ENCODE measurements around the gene GPR15LG.
"Not testable (repeated sequence)": the region's sequence is repeated elsewhere in the genome, so short reads cannot be mapped to it uniquely, and the experiment has no call there.

Gene GPR15LG

GRCh38 chr10:84177541-84178141 lies 4.0 kb downstream of the GPR15LG start:
- DNase-seq (ENCODE audit: low spot score) (no peak), ATAC-seq (ENCODE audit: low read depth) (peak; percentile 5; the same call in 1 of the 3 replicates)
- Histone ChIP-seq H3K36me3 (ENCODE audit: low read depth) (no peaks in the 10 kb centered on the region), H3K9me3 (ENCODE audit: severe bottlenecking) (no peaks in the 10 kb centered on the region), H3K27me3 (ENCODE audit: insufficient read depth, poor library complexity, severe bottlenecking) (no peaks in the 10 kb centered on the region), H3K4me1 (ENCODE audit: insufficient read depth, poor library complexity, severe bottlenecking) (peaks cover 17% of the 10 kb centered on the region), H3K27ac (ENCODE audit: poor library complexity, severe bottlenecking) (peak overlapping the region; percentile 67), H3K4me3 (ENCODE audit: severe bottlenecking) (no peak overlapping the region)
- no peak for TF ChIP-seq CTCF (IDR thresholded peaks at IDR 0.05; ENCODE audit: poor library complexity, severe bottlenecking)

- H3K4me3 ChIP-seq (ENCODE audit: severe bottlenecking), result no peak overlapping the region
- DNase-seq (ENCODE audit: low spot score) (no peak), ATAC-seq (ENCODE audit: low read depth) (no peak)
- H3K27ac ChIP-seq (ENCODE audit: poor library complexity, severe bottlenecking), result peak overlapping the region; percentile 67
- H3K9me3 ChIP-seq (ENCODE audit: severe bottlenecking), result no peaks in the 10 kb centered on the region
- no peak for TF ChIP-seq CTCF (IDR thresholded peaks at IDR 0.05; ENCODE audit: poor library complexity, severe bottlenecking)
- no peaks in the 10 kb centered on the region for H3K27me3 ChIP-seq (ENCODE audit: insufficient read depth, poor library complexity, severe bottlenecking)
- no peaks in the 10 kb centered on the region for H3K36me3 ChIP-seq (ENCODE audit: low read depth)
- peaks cover 17% of the 10 kb centered on the region for H3K4me1 ChIP-seq (ENCODE audit: insufficient read depth, poor library complexity, severe bottlenecking)
Observed at GRCh38 chr10:84178160-84178609, 4.6 kb downstream of the GPR15LG start.

DNA sequence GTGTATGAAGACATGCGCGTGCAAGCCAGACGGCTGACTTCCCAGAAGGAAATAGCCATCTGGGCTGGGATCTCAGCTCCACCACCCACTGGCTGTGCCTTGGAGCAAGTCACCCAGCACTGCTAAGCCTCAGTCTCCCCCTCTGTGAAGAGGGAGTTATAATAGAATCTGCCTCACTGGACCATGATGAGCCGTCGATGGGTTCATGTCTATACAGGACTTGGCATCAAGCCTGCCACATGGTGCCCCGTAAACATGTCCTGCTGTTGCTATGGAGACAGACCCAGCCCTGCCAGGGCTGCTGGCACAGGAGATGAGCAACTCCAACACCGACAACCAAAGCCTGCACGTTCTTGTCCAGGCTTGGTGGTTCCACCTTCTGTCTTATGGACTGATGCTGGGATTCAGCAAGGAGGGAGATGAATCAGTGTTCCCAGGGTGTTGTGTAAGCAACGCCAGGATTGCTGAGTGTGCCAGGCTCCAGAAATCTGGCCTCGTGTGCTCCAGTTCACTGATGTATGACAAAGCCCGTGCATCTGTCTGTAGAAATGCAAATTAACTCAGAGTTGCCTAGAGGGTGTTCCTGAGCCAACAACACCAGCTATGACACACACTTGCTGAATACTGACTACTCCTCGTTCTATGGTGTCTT lies 5.6 kb downstream of the GPR15LG start:
- H3K4me1 ChIP-seq (ENCODE audit: insufficient read depth, poor library complexity, severe bottlenecking), result peaks cover 17% of the 10 kb centered on the region
- H3K27me3 ChIP-seq (ENCODE audit: insufficient read depth, poor library complexity, severe bottlenecking), result no peaks in the 10 kb centered on the region
- H3K36me3 ChIP-seq (ENCODE audit: low read depth), result no peaks in the 10 kb centered on the region
- H3K4me3 ChIP-seq (ENCODE audit: severe bottlenecking), result no peak overlapping the region
- peak overlapping the region; percentile 67 for H3K27ac ChIP-seq (ENCODE audit: poor library complexity, severe bottlenecking)
- TF ChIP-seq CTCF (IDR thresholded peaks at IDR 0.05; ENCODE audit: poor library complexity, severe bottlenecking), result no peak
- DNase-seq (ENCODE audit: low spot score) (peak; percentile 97), ATAC-seq (ENCODE audit: low read depth) (peak; percentile 95)
- H3K9me3 ChIP-seq (ENCODE audit: severe bottlenecking), result no peaks in the 10 kb centered on the region

DNA sequence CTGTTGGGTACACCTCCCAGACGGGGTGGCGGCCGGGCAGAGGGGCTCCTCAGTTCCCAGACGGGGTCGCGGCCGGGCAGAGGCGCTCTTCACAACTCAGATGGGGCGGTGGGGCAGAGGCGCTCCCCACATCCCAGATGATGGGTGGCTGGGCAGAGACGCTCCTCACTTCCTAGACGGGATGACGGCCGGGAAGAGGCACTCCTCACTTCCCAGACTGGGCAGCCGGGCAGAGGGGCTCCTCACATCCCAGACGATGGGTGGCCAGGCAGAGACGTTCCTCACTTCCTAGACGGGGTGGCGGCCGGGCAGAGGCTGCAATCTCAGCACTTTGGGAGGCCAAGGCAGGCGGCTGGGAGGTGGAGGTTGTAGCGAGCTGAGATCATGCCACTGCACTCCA lies 6.8 kb downstream of the GPR15LG start:
- Histone ChIP-seq H3K4me1 (ENCODE audit: insufficient read depth, poor library complexity, severe bottlenecking) (peaks cover 17% of the 10 kb centered on the region), H3K27ac (ENCODE audit: poor library complexity, severe bottlenecking) (peak overlapping the region; percentile 67)
- DNase-seq (ENCODE audit: low spot score); H3K27me3 ChIP-seq (ENCODE audit: insufficient read depth, poor library complexity, severe bottlenecking); ATAC-seq (ENCODE audit: low read depth); H3K4me3 ChIP-seq (ENCODE audit: severe bottlenecking); H3K36me3 ChIP-seq (ENCODE audit: low read depth); H3K9me3 ChIP-seq (ENCODE audit: severe bottlenecking): not testable (repeated sequence)

GRCh38 chr10:84181631-84182030 lies 8.0 kb downstream of the GPR15LG start:
- Histone ChIP-seq H3K27ac (ENCODE audit: poor library complexity, severe bottlenecking) (no peak overlapping the region), H3K9me3 (ENCODE audit: severe bottlenecking) (no peaks in the 10 kb centered on the region), H3K4me3 (ENCODE audit: severe bottlenecking) (no peak overlapping the region), H3K36me3 (ENCODE audit: low read depth) (no peaks in the 10 kb centered on the region), H3K27me3 (ENCODE audit: insufficient read depth, poor library complexity, severe bottlenecking) (no peaks in the 10 kb centered on the region), H3K4me1 (ENCODE audit: insufficient read depth, poor library complexity, severe bottlenecking) (peaks cover 17% of the 10 kb centered on the region)
- no peak for DNase-seq (ENCODE audit: low spot score)
- no peak for TF ChIP-seq CTCF (IDR thresholded peaks at IDR 0.05; ENCODE audit: poor library complexity, severe bottlenecking)
- no peak for ATAC-seq (ENCODE audit: low read depth)
